Smooth muscle cell (in vitro differentiated cells): ENCODE results near the gene ASB2. TPM values are rescaled to one million over a fixed set of nuclear protein-coding genes. Genes with fewer than 3 reads are reported as not detected.
A peak's percentile ranks its signal among the peaks of the same experiment; 100 is the strongest.

Source experiments
- DNase-seq: peaks from one replicate; lab custom pipeline; 2025; ENCODE audit not compliant: unreplicated experiment; lab: John Stamatoyannopoulos, UW
- H2AFZ ChIP-seq: fragments of 200-600 bp; sonication (generic); 2 replicates; pipeline ENCODE4 v1.6.0; 2016; ENCODE audit warnings: antibody characterized with exemption, low read depth, mild to moderate bottlenecking
- H3F3A ChIP-seq: fragments of 200-600 bp; sonication (generic); 2 replicates; pipeline ENCODE4 v1.6.0; 2017; ENCODE audit warnings: antibody characterized with exemption, low read depth
- H3K27ac ChIP-seq: fragments of 200-600 bp; sonication (generic); 2 replicates; pipeline ENCODE4 v1.5.1; 2016; ENCODE audit warnings: low read depth, mild to moderate bottlenecking
- H3K27me3 ChIP-seq: fragments of 200-600 bp; sonication (generic); 2 replicates; pipeline ENCODE4 v1.6.1; 2016; ENCODE audit warnings: low read depth, mild to moderate bottlenecking
- H3K36me3 ChIP-seq: fragments of 200-600 bp; sonication (generic); 2 replicates; pipeline ENCODE4 v1.5.1; 2016; ENCODE audit warnings: low read depth
- H3K4me1 ChIP-seq: fragments of 200-600 bp; sonication (generic); 2 replicates; pipeline ENCODE4 v1.5.1; 2016; ENCODE audit warnings: low read depth
- H3K4me2 ChIP-seq: fragments of 200-600 bp; sonication (generic); 2 replicates; pipeline ENCODE4 v1.6.0; 2016; ENCODE audit warnings: mild to moderate bottlenecking
- H3K4me3 ChIP-seq: fragments of 200-600 bp; sonication (generic); 2 replicates; pipeline ENCODE4 v1.5.1; 2016; ENCODE audit warnings: mild to moderate bottlenecking
- H3K79me2 ChIP-seq: fragments of 200-600 bp; sonication (generic); 2 replicates; pipeline ENCODE4 v1.6.0; 2016; ENCODE audit warnings: low read depth, mild to moderate bottlenecking
- H3K9ac ChIP-seq: fragments of 200-600 bp; sonication (generic); 2 replicates; pipeline ENCODE4 v1.6.0; 2016; ENCODE audit warnings: low read depth
- H3K9me3 ChIP-seq: fragments of 200-600 bp; sonication (generic); replicated peaks from 2 replicates; pipeline ENCODE4 v1.5.1; 2016; ENCODE audit warnings: low read depth
- H4K20me1 ChIP-seq: fragments of 200-600 bp; sonication (generic); 2 replicates; pipeline ENCODE4 v1.6.0; 2016; ENCODE audit warnings: low read depth
- WGBS: methylation state at CpG from one replicate; pipeline ENCODE4 v1.1.7; 2016; ENCODE audit warnings: low lambda C conversion rate; 5-methylcytosine and 5-hydroxymethylcytosine counted together
- polyA plus RNA-seq: library from polyadenylated mRNA; unstranded; fragments of >200 nt; fragmentation: Nextera tagmentation; extraction: Ambion mirVana; gene quantifications from 2 replicates; pipeline ENCODE4 v1.2.1, GENCODE V29; 2016
- total RNA-seq: library from RNA; depleted of rRNA; stranded (reverse); fragments of >200 nt; gene quantifications from 2 replicates; pipeline ENCODE4 v1.2.3, GENCODE V29; 2014
- TF ChIP-seq, protein P1 (sequence below): fragments of 200-600 bp; sonication (generic); IDR thresholded peaks from 2 replicates; pipeline ENCODE4 v1.5.1; 2017; ENCODE audit warnings: borderline replicate concordance, mild to moderate bottlenecking, antibody characterized with exemption; ENCODE audit not compliant: insufficient read depth, poor library complexity, severe bottlenecking

ASB2 gene, protein sequence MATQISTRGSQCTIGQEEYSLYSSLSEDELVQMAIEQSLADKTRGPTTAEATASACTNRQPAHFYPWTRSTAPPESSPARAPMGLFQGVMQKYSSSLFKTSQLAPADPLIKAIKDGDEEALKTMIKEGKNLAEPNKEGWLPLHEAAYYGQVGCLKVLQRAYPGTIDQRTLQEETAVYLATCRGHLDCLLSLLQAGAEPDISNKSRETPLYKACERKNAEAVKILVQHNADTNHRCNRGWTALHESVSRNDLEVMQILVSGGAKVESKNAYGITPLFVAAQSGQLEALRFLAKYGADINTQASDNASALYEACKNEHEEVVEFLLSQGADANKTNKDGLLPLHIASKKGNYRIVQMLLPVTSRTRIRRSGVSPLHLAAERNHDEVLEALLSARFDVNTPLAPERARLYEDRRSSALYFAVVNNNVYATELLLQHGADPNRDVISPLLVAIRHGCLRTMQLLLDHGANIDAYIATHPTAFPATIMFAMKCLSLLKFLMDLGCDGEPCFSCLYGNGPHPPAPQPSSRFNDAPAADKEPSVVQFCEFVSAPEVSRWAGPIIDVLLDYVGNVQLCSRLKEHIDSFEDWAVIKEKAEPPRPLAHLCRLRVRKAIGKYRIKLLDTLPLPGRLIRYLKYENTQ
- total RNA-seq (0.99 and 6.5 TPM in 2 replicates), polyA plus RNA-seq (0.30 TPM in 1 of 2 replicates, not detected in the other)

DNA sequence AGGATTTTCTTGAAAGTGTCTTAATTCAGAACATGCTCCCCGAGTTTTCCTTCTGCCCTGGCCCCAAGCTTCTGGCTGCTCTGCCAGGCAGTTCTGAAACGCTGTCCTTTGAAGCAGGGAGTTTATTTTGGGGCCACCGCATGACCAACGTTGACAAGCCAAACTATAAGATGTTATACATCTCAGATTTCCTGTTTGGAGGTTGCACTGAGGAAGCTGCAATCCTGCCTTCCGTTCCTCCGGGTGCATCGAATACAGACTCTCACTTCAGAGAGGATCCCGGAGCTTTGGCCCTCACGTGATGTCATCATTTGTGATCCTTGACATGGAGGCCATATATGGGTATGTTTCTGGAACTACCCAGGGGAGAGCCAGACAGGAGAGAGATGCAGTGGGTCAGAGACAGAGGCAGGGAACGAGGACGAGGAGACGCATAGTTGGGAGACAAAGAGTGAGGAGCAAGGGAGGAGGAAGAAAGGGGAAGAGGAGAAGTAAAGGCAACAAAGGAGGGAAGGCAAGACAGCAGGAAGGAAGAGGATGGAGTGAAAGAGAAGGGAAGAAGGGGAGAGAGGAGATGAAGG, at the start of gene ASB2:
TSS of gene ASB2 (minus strand) at position 94 of the 581 bp plus-strand sequence. CDS start 12,031 bp downstream, outside the sequence.
- Histone ChIP-seq H3K4me1 (peaks cover 7% of the 10 kb centered on the region), H3K36me3 (no peaks in the 10 kb centered on the region), H3F3A (no peaks in the 10 kb centered on the region), H2AFZ (peak within 1 kb of the TSS; percentile 18), H3K9me3 (no peaks in the 10 kb centered on the region), H3K79me2 (no peaks in the 10 kb centered on the region), H3K4me3 (no peak within 1 kb of the TSS), H3K4me2 (peak within 1 kb of the TSS; percentile 25), H3K9ac (no peak within 1 kb of the TSS), H3K27ac (no peak within 1 kb of the TSS), H3K27me3 (no peaks in the 10 kb centered on the region), H4K20me1 (no peaks in the 10 kb centered on the region)
- no peak for DNase-seq
- TF ChIP-seq, protein P1, sequence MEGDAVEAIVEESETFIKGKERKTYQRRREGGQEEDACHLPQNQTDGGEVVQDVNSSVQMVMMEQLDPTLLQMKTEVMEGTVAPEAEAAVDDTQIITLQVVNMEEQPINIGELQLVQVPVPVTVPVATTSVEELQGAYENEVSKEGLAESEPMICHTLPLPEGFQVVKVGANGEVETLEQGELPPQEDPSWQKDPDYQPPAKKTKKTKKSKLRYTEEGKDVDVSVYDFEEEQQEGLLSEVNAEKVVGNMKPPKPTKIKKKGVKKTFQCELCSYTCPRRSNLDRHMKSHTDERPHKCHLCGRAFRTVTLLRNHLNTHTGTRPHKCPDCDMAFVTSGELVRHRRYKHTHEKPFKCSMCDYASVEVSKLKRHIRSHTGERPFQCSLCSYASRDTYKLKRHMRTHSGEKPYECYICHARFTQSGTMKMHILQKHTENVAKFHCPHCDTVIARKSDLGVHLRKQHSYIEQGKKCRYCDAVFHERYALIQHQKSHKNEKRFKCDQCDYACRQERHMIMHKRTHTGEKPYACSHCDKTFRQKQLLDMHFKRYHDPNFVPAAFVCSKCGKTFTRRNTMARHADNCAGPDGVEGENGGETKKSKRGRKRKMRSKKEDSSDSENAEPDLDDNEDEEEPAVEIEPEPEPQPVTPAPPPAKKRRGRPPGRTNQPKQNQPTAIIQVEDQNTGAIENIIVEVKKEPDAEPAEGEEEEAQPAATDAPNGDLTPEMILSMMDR: no peak
- 65% methylated on average over 12 of the region's 12 CpGs for WGBS

DNA sequence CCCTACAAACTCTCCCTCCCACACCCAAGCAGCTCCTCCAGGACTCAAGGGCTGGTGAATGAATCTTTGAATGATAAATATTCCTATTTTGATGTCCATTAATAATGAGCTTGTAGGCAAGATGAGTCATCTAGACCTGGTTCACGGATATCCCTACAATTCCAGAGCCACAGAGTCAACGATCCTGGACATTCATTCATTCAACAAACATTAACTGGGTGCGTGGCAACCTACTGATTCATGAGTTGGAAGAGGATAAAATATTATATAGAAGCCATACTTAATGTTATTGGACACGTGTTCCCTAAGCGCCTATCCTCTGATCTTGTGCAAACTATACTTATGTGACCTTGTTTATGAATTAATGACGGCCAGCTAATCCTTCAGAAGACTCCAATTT, 49.4 kb upstream of the ASB2 start:
- H3K4me2 ChIP-seq: peak overlapping the region; percentile 85
- H3K27ac ChIP-seq: no peak overlapping the region
- H3K36me3 ChIP-seq: no peaks in the 10 kb centered on the region
- peak overlapping the region; percentile 59 for H3K4me3 ChIP-seq
- DNase-seq: no peak
- no peaks in the 10 kb centered on the region for H3K9me3 ChIP-seq
- WGBS: 55% methylated on average over 6 of the region's 6 CpGs
- H3K9ac ChIP-seq: no peak overlapping the region
- no peak overlapping the region for H2AFZ ChIP-seq
- no peaks in the 10 kb centered on the region for H4K20me1 ChIP-seq
- H3K27me3 ChIP-seq: no peaks in the 10 kb centered on the region
- H3K4me1 ChIP-seq: peaks cover 20% of the 10 kb centered on the region
- H3K79me2 ChIP-seq: no peaks in the 10 kb centered on the region
- TF ChIP-seq, protein P1: no peak
- no peaks in the 10 kb centered on the region for H3F3A ChIP-seq

DNA sequence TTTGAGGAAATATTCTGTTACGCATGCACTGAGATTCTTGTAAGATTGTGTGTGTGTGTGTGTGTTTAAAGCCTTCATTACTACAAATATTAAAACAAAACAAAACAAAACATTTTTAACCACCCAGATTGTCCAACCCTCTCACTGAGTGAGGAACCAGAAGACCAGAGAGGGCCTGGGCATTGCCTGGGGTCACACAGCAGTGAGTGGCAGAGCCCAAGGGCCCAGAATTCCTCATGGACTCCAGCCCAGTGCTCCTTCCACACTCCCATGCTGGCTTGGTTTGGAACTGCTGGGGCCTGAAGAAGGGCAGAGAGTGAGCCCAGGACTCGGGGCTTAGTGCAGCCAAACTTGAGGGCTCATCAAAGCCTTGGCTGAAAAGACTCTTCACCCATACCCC, 48.2 kb upstream of the ASB2 start:
- no peaks in the 10 kb centered on the region for H4K20me1 ChIP-seq
- TF ChIP-seq, protein P1: no peak
- H3K4me1 ChIP-seq: peaks cover 20% of the 10 kb centered on the region
- H3K4me3 ChIP-seq: no peak overlapping the region
- no peaks in the 10 kb centered on the region for H3K79me2 ChIP-seq
- no peak overlapping the region for H2AFZ ChIP-seq
- no peak overlapping the region for H3K9ac ChIP-seq
- H3K4me2 ChIP-seq: no peak overlapping the region
- DNase-seq: no peak
- H3K9me3 ChIP-seq: no peaks in the 10 kb centered on the region
- H3K27me3 ChIP-seq: no peaks in the 10 kb centered on the region
- WGBS: 100% methylated on average over 2 of the region's 2 CpGs
- H3K36me3 ChIP-seq: no peaks in the 10 kb centered on the region
- H3K27ac ChIP-seq: no peak overlapping the region
- H3F3A ChIP-seq: no peaks in the 10 kb centered on the region
